Measurements from ENCODE around the gene PTPRT. TPM values are rescaled to one million over a fixed set of nuclear protein-coding genes. Genes with fewer than 3 reads are reported as not detected.

The PTPRT gene
- polyA plus RNA-seq, 2 of the 4 experiments (the other 2 are of a cell fraction), result not detected

DNA sequence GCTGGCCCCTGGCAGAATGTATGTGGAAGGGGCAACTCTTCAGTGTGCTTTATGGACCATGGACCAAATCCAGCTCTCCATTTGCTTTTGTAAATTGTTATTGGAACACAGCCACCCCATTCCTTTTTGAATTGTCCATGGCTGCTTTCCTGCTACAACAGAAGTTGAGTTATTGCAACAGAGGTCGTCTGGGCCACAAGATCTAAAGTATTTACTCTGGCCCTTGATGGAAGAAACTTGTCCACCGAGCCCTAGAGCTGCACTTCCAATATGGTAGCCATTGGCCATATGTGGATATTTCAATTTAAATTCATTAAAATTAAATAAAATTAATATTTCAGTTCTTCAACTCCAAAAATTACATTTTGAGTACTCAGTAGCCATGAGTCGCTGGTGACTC is 543.5 kb downstream of the PTPRT start:
- Histone ChIP-seq H3K4me1 (no peaks in the 10 kb centered on the region), H3K4me2 (no peak overlapping the region), H3K4me3 (no peak overlapping the region), H3K9me3 (peaks cover 3% of the 10 kb centered on the region; the same call in 1 of the 3 replicates), H3K27ac (no peak overlapping the region)
- no peak for ATAC-seq
- no peak for DNase-seq (ENCODE audit: low read depth in 1 of 2, low spot score in 1 of 2)
- ChIA-PET POLR2A (no interaction called here), CTCF (no interaction called here)
- WGBS (ENCODE audit: missing lambda C conversion rate), result 2% methylated on average over 3 of the region's 3 CpGs
- FAIRE-seq, result no peak
- TF ChIP-seq, protein P1, sequence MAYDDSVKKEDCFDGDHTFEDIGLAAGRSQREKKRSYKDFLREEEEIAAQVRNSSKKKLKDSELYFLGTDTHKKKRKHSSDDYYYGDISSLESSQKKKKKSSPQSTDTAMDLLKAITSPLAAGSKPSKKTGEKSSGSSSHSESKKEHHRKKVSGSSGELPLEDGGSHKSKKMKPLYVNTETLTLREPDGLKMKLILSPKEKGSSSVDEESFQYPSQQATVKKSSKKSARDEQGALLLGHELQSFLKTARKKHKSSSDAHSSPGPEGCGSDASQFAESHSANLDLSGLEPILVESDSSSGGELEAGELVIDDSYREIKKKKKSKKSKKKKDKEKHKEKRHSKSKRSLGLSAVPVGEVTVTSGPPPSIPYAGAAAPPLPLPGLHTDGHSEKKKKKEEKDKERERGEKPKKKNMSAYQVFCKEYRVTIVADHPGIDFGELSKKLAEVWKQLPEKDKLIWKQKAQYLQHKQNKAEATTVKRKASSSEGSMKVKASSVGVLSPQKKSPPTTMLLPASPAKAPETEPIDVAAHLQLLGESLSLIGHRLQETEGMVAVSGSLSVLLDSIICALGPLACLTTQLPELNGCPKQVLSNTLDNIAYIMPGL (CRISPR knock-in tag; IDR thresholded peaks at IDR 0.05; ENCODE audit: borderline replicate concordance), result no peak
- TF ChIP-seq, protein P2, sequence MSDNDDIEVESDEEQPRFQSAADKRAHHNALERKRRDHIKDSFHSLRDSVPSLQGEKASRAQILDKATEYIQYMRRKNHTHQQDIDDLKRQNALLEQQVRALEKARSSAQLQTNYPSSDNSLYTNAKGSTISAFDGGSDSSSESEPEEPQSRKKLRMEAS (IDR thresholded peaks at IDR 0.05), result no peak
- TF ChIP-seq CHD4 (IDR thresholded peaks at IDR 0.05; ENCODE audit: borderline replicate concordance), result no peak
- no peak for TF ChIP-seq EHMT2 (IDR thresholded peaks at IDR 0.05; ENCODE audit: low read depth)
- TF ChIP-seq ZC3H11A (IDR thresholded peaks at IDR 0.05), result no peak
- TF ChIP-seq CBX2 (IDR thresholded peaks at IDR 0.05; ENCODE audit: borderline replicate concordance, low read depth), result no peak
- TF ChIP-seq EHF (CRISPR knock-in tag; IDR thresholded peaks at IDR 0.05), result no peak
- no peak for TF ChIP-seq HOXB13 (CRISPR knock-in tag; IDR thresholded peaks at IDR 0.05; ENCODE audit: low read depth)
- no peak for TF ChIP-seq SREBF2 (IDR thresholded peaks at IDR 0.05)
- no peak for TF ChIP-seq MAZ (IDR thresholded peaks at IDR 0.05; ENCODE audit: borderline replicate concordance, low read depth, low read length)

DNA sequence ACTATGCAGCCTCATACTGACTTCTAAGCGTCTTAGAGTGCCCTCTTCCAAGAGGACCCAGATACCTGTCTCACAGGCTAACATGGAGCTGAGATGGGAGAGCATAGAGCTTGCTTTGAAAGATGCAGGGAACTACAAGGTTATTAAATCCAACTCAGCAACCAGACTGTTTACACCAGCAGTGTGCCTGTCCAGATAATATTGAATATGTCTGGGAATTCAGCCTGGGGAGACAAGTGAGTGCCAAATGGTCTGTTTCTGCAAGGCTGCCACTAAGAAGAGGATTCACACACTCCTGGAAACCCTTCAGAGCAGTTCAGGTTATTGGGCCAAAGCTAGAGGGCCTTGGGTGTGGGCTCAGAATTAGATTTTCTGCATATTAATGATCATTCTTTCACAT is 547.8 kb downstream of the PTPRT start:
- POLR2A ChIA-PET, result no interaction called here
- ATAC-seq (no peak), DNase-seq (ENCODE audit: low read depth in 1 of 2, low spot score in 1 of 2) (no peak), FAIRE-seq (no peak)
- CTCF ChIA-PET, result interaction anchor here (0.6 kb wide), 1 partner anchor 18 kb away, joined by 5 read pairs; no protein-coding TSS in a partner anchor
- no peak overlapping the region for H3K27ac ChIP-seq
- H3K4me3 ChIP-seq, result no peak overlapping the region
- 0% methylated on average over 1 of the region's 1 CpG for WGBS (ENCODE audit: missing lambda C conversion rate)
- H3K4me2 ChIP-seq, result no peak overlapping the region
- no peaks in the 10 kb centered on the region for H3K4me1 ChIP-seq
- no peaks in the 10 kb centered on the region for H3K9me3 ChIP-seq
- TF ChIP-seq, protein P3, sequence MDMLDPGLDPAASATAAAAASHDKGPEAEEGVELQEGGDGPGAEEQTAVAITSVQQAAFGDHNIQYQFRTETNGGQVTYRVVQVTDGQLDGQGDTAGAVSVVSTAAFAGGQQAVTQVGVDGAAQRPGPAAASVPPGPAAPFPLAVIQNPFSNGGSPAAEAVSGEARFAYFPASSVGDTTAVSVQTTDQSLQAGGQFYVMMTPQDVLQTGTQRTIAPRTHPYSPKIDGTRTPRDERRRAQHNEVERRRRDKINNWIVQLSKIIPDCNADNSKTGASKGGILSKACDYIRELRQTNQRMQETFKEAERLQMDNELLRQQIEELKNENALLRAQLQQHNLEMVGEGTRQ (IDR thresholded peaks at IDR 0.05), result no peak
- TF ChIP-seq MAFK (IDR thresholded peaks at IDR 0.05; ENCODE audit: partially characterized antibody), result no peak
- no peak for TF ChIP-seq SREBF2 (IDR thresholded peaks at IDR 0.05)
- TF ChIP-seq, protein P4, sequence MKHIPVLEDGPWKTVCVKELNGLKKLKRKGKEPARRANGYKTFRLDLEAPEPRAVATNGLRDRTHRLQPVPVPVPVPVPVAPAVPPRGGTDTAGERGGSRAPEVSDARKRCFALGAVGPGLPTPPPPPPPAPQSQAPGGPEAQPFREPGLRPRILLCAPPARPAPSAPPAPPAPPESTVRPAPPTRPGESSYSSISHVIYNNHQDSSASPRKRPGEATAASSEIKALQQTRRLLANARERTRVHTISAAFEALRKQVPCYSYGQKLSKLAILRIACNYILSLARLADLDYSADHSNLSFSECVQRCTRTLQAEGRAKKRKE (CRISPR knock-in tag; IDR thresholded peaks at IDR 0.05; ENCODE audit: low read depth), result no peak
- TF ChIP-seq EHF (CRISPR knock-in tag; IDR thresholded peaks at IDR 0.05), result no peak
- no peak for TF ChIP-seq FOSL2 (IDR thresholded peaks at IDR 0.05)
- no peak for TF ChIP-seq FOSL2 (CRISPR knock-in tag; IDR thresholded peaks at IDR 0.05)
- TF ChIP-seq SMC3 (IDR thresholded peaks at IDR 0.05), result no peak
- TF ChIP-seq GATA3 (IDR thresholded peaks at IDR 0.05; ENCODE audit: borderline replicate concordance), result no peak
- no peak for TF ChIP-seq ZC3H11A (IDR thresholded peaks at IDR 0.05)
- TF ChIP-seq RNF2 (IDR thresholded peaks at IDR 0.05; ENCODE audit: borderline replicate concordance, low read depth), result no peak
- TF ChIP-seq RAD21 (conservative IDR thresholded peaks at IDR 0.05 in 1 of 2, IDR thresholded peaks at IDR 0.05 in 1 of 2), result no peak
- no peak for TF ChIP-seq RCOR1 (IDR thresholded peaks at IDR 0.05; ENCODE audit: low read depth, low read length)

DNA sequence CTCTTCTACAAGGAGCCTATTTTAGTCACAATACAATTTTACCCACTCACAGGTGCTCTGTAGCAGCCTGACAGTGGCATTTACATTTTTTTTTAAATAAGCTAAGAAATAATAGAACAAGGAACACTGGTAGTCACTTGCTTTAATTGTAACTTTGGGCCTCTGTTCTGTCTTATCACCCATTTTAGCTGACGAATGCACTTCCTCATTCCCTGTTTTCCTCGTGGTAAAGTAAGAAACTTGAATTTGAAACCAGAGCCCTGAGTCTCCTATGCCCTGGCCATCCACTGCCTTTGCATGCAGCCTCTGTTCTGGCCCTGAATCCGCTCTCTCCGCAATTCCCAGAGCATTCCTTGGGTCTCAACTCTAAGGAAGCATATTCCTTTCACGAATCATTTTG is 550.6 kb downstream of the PTPRT start:
- Histone ChIP-seq H3K4me2 (no peak overlapping the region), H3K4me3 (no peak overlapping the region), H3K4me1 (no peaks in the 10 kb centered on the region), H3K27ac (no peak overlapping the region), H3K9me3 (no peaks in the 10 kb centered on the region)
- DNase-seq (ENCODE audit: low read depth in 1 of 2, low spot score in 1 of 2) (no peak), FAIRE-seq (no peak), ATAC-seq (no peak)
- POLR2A ChIA-PET, result no interaction called here
- CTCF ChIA-PET, result no interaction called here
- TF ChIP-seq EHF (CRISPR knock-in tag; IDR thresholded peaks at IDR 0.05) (no peak), ZSCAN20 (CRISPR knock-in tag; IDR thresholded peaks at IDR 0.05) (no peak), SMC3 (IDR thresholded peaks at IDR 0.05) (no peak), CHD2 (IDR thresholded peaks at IDR 0.05; ENCODE audit: low read length, partially characterized antibody) (no peak), JUNB (IDR thresholded peaks at IDR 0.05) (no peak), CEBPB (IDR thresholded peaks at IDR 0.05) (no peak), RARB (CRISPR knock-in tag; IDR thresholded peaks at IDR 0.05) (no peak)
- TF ChIP-seq, protein P5, sequence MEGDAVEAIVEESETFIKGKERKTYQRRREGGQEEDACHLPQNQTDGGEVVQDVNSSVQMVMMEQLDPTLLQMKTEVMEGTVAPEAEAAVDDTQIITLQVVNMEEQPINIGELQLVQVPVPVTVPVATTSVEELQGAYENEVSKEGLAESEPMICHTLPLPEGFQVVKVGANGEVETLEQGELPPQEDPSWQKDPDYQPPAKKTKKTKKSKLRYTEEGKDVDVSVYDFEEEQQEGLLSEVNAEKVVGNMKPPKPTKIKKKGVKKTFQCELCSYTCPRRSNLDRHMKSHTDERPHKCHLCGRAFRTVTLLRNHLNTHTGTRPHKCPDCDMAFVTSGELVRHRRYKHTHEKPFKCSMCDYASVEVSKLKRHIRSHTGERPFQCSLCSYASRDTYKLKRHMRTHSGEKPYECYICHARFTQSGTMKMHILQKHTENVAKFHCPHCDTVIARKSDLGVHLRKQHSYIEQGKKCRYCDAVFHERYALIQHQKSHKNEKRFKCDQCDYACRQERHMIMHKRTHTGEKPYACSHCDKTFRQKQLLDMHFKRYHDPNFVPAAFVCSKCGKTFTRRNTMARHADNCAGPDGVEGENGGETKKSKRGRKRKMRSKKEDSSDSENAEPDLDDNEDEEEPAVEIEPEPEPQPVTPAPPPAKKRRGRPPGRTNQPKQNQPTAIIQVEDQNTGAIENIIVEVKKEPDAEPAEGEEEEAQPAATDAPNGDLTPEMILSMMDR (IDR thresholded peaks at IDR 0.05), result no peak
- TF ChIP-seq, protein P6, sequence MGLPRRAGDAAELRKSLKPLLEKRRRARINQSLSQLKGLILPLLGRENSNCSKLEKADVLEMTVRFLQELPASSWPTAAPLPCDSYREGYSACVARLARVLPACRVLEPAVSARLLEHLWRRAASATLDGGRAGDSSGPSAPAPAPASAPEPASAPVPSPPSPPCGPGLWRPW (IDR thresholded peaks at IDR 0.05), result no peak
- 2% methylated on average over 5 of the region's 5 CpGs for WGBS (ENCODE audit: missing lambda C conversion rate)

Data from A549 (cell line).